Activated naive CD8-positive, alpha-beta T cell treated with anti-CD3 and anti-CD28 coated beads, Interleukin-2, amount 10 ng/mL, durations not matched to agents 7 days and 5 days (primary cell): ENCODE results near the gene ROR1. TPM values are rescaled to one million over a fixed set of nuclear protein-coding genes. Genes with fewer than 3 reads are reported as not detected.
"Not testable (repeated sequence)": the region's sequence is repeated elsewhere in the genome, so short reads cannot be mapped to it uniquely, and the experiment has no call there.

Experiments
- ATAC-seq: fragments of 150-1000 bp; cut with Tn5 transposase; one replicate; pipeline ENCODE4 v1.10.0; 2021; ENCODE audit warnings: low read depth, moderate library complexity
- POLR2A ChIA-PET: fragments of 350-600 bp; sonication (Branson Sonifier 250); formaldehyde crosslinking; loops from one replicate; lab custom pipeline; 2021; ENCODE audit warnings: antibody characterized with exemption; lab: Charles Lee
- DNase-seq: peaks from one replicate; pipeline ENCODE4 v3.0.0; 2021
- H3K27ac Mint-ChIP-seq: one replicate; pipeline ENCODE4 v1.8.0; 2022; ENCODE audit warnings: mild to moderate bottlenecking, mixed read lengths
- H3K27me3 Mint-ChIP-seq: one replicate; pipeline ENCODE4 v1.8.0; 2022; ENCODE audit warnings: mild to moderate bottlenecking, moderate library complexity, mixed read lengths
- H3K36me3 Mint-ChIP-seq: one replicate; pipeline ENCODE4 v1.8.0; 2021; ENCODE audit warnings: mild to moderate bottlenecking, mixed read lengths
- H3K4me1 Mint-ChIP-seq: one replicate; pipeline ENCODE4 v1.8.0; 2021; ENCODE audit warnings: mixed read lengths
- H3K4me3 Mint-ChIP-seq: one replicate; pipeline ENCODE4 v1.8.0; 2022; ENCODE audit warnings: mild to moderate bottlenecking, moderate library complexity, mixed read lengths
- H3K9me3 Mint-ChIP-seq: one replicate; pipeline ENCODE4 v1.8.0; 2021; ENCODE audit warnings: mixed read lengths
- total RNA-seq, 2 experiments: library from RNA; stranded (reverse); gene quantifications; one replicate each; pipeline ENCODE4 v1.2.3, GENCODE V29; 2021

ROR1 gene
- total RNA-seq, 2 experiments from 2014 or later: not detected

GRCh38 chr1:63810936-63811469 is 37.2 kb downstream of the ROR1 start:
- Mint-ChIP-seq H3K9me3 (no peaks in the 10 kb centered on the region), H3K36me3 (no peaks in the 10 kb centered on the region), H3K4me3 (no peak overlapping the region), H3K4me1 (no peaks in the 10 kb centered on the region), H3K27me3 (peaks cover 9% of the 10 kb centered on the region), H3K27ac (no peak overlapping the region)
- POLR2A ChIA-PET: no interaction called here
- DNase-seq (no peak), ATAC-seq (no peak)

GRCh38 chr1:63812071-63812700 is 38.4 kb downstream of the ROR1 start:
- no peak overlapping the region for H3K4me3 Mint-ChIP-seq
- H3K27ac Mint-ChIP-seq: no peak overlapping the region
- POLR2A ChIA-PET: no interaction called here
- no peaks in the 10 kb centered on the region for H3K4me1 Mint-ChIP-seq
- DNase-seq: no peak
- H3K27me3 Mint-ChIP-seq: peaks cover 6% of the 10 kb centered on the region
- no peaks in the 10 kb centered on the region for H3K9me3 Mint-ChIP-seq
- H3K36me3 Mint-ChIP-seq: no peaks in the 10 kb centered on the region
- no peak for ATAC-seq

GRCh38 chr1:63813829-63814277 is 40.0 kb downstream of the ROR1 start:
- Mint-ChIP-seq H3K27ac (no peak overlapping the region), H3K27me3 (peaks cover 14% of the 10 kb centered on the region), H3K9me3 (no peaks in the 10 kb centered on the region), H3K4me1 (no peaks in the 10 kb centered on the region), H3K4me3 (no peak overlapping the region), H3K36me3 (no peaks in the 10 kb centered on the region)
- no peak for ATAC-seq
- POLR2A ChIA-PET: no interaction called here
- DNase-seq: no peak

- not testable (repeated sequence) for ATAC-seq, H3K4me1 Mint-ChIP-seq, H3K4me3 Mint-ChIP-seq, H3K36me3 Mint-ChIP-seq, DNase-seq, H3K9me3 Mint-ChIP-seq, H3K27ac Mint-ChIP-seq
- POLR2A ChIA-PET: interaction anchor here (0.7 kb wide), 1 partner anchor 133 kb away, joined by 4 read pairs; no protein-coding TSS in a partner anchor
- H3K27me3 Mint-ChIP-seq: peaks cover 17% of the 10 kb centered on the region
Observed at GRCh38 chr1:63816217-63816815, 42.5 kb downstream of the ROR1 start.

- H3K27me3 Mint-ChIP-seq: peaks cover 18% of the 10 kb centered on the region
- DNase-seq (no peak), ATAC-seq (no peak)
- POLR2A ChIA-PET: no interaction called here
- H3K4me1 Mint-ChIP-seq: no peaks in the 10 kb centered on the region
- H3K27ac Mint-ChIP-seq: no peak overlapping the region
- H3K9me3 Mint-ChIP-seq: no peaks in the 10 kb centered on the region
- no peaks in the 10 kb centered on the region for H3K36me3 Mint-ChIP-seq
- no peak overlapping the region for H3K4me3 Mint-ChIP-seq
Observed at GRCh38 chr1:63817152-63817667, 43.4 kb downstream of the ROR1 start.

GRCh38 chr1:63817700-63818099 is 43.9 kb downstream of the ROR1 start:
- Mint-ChIP-seq H3K4me3 (no peak overlapping the region), H3K4me1 (no peaks in the 10 kb centered on the region), H3K27me3 (peaks cover 18% of the 10 kb centered on the region), H3K36me3 (no peaks in the 10 kb centered on the region), H3K9me3 (no peaks in the 10 kb centered on the region), H3K27ac (no peak overlapping the region)
- ATAC-seq (no peak), DNase-seq (no peak)
- POLR2A ChIA-PET: no interaction called here

- Mint-ChIP-seq H3K4me1 (no peaks in the 10 kb centered on the region), H3K9me3 (no peaks in the 10 kb centered on the region), H3K27me3 (peaks cover 18% of the 10 kb centered on the region), H3K36me3 (no peaks in the 10 kb centered on the region), H3K4me3 (no peak overlapping the region), H3K27ac (no peak overlapping the region)
- ATAC-seq (no peak), DNase-seq (no peak)
- POLR2A ChIA-PET: no interaction called here
Observed at GRCh38 chr1:63818567-63819325, 44.9 kb downstream of the ROR1 start.

GRCh38 chr1:63819795-63820194 is 46.0 kb downstream of the ROR1 start:
- POLR2A ChIA-PET: no interaction called here

GRCh38 chr1:63821091-63822005 is 47.5 kb downstream of the ROR1 start:
- Mint-ChIP-seq H3K9me3 (peaks cover 3% of the 10 kb centered on the region), H3K4me1 (no peaks in the 10 kb centered on the region), H3K36me3 (no peaks in the 10 kb centered on the region), H3K4me3 (no peak overlapping the region), H3K27ac (no peak overlapping the region), H3K27me3 (peaks cover 18% of the 10 kb centered on the region)
- DNase-seq (no peak), ATAC-seq (no peak)
- POLR2A ChIA-PET: no interaction called here

More at GRCh38 chr1:63819795-63820194, 46.0 kb downstream of the ROR1 start:
- H3K4me1 Mint-ChIP-seq: no peaks in the 10 kb centered on the region
- no peak overlapping the region for H3K4me3 Mint-ChIP-seq
- no peaks in the 10 kb centered on the region for H3K36me3 Mint-ChIP-seq
- H3K27me3 Mint-ChIP-seq: peaks cover 18% of the 10 kb centered on the region
- H3K9me3 Mint-ChIP-seq: no peaks in the 10 kb centered on the region
- ATAC-seq (no peak), DNase-seq (no peak)
- H3K27ac Mint-ChIP-seq: no peak overlapping the region

- ATAC-seq: no peak
- peaks cover 3% of the 10 kb centered on the region for H3K9me3 Mint-ChIP-seq
- H3K4me3 Mint-ChIP-seq: no peak overlapping the region
- no peaks in the 10 kb centered on the region for H3K4me1 Mint-ChIP-seq
- POLR2A ChIA-PET: no interaction called here
- H3K27me3 Mint-ChIP-seq: peaks cover 21% of the 10 kb centered on the region
- H3K36me3 Mint-ChIP-seq: no peaks in the 10 kb centered on the region
- no peak for DNase-seq
- no peak overlapping the region for H3K27ac Mint-ChIP-seq
Observed at GRCh38 chr1:63822540-63822939, 48.7 kb downstream of the ROR1 start.

- DNase-seq: no peak
- no peak overlapping the region for H3K4me3 Mint-ChIP-seq
- POLR2A ChIA-PET: no interaction called here
- H3K27ac Mint-ChIP-seq: no peak overlapping the region
- no peaks in the 10 kb centered on the region for H3K36me3 Mint-ChIP-seq
- peaks cover 3% of the 10 kb centered on the region for H3K9me3 Mint-ChIP-seq
- H3K4me1 Mint-ChIP-seq: no peaks in the 10 kb centered on the region
- peaks cover 11% of the 10 kb centered on the region for H3K27me3 Mint-ChIP-seq
- no peak for ATAC-seq
Observed at GRCh38 chr1:63824451-63824850, 50.6 kb downstream of the ROR1 start.

GRCh38 chr1:63825111-63825510 is 51.3 kb downstream of the ROR1 start:
- Mint-ChIP-seq H3K27ac (no peak overlapping the region), H3K4me3 (no peak overlapping the region), H3K4me1 (no peaks in the 10 kb centered on the region), H3K9me3 (peaks cover 3% of the 10 kb centered on the region), H3K36me3 (no peaks in the 10 kb centered on the region), H3K27me3 (peaks cover 9% of the 10 kb centered on the region)
- ATAC-seq: no peak
- no peak for DNase-seq
- POLR2A ChIA-PET: no interaction called here
